Thyroid gland (tissue), 4 donors: ENCODE measurements around the gene TRAM2.

ENCODE experiments used
- POLR2A ChIP-seq, 2 donors: fragments of 450-650 bp; IDR thresholded peaks; one replicate each; pipeline ENCODE4 v1.6.1; 2017; ENCODE audit warnings: antibody characterized with exemption in 2 of 2, mild to moderate bottlenecking in 2 of 2, moderate library complexity in 1 of 2
- TF ChIP-seq, protein P1 (sequence below), 6 experiments: fragments of 200-600 bp in 3 of 6; fragments of 450-650 bp in 3 of 6; sonication (generic) in 3 of 6; IDR thresholded peaks; one replicate each; pipeline ENCODE4 v1.5.1; 2016 to 2019; ENCODE audit warnings: antibody characterized with exemption in 6 of 6, mild to moderate bottlenecking in 2 of 6, inconsistent platforms in 1 of 6, moderate library complexity in 1 of 6

DNA sequence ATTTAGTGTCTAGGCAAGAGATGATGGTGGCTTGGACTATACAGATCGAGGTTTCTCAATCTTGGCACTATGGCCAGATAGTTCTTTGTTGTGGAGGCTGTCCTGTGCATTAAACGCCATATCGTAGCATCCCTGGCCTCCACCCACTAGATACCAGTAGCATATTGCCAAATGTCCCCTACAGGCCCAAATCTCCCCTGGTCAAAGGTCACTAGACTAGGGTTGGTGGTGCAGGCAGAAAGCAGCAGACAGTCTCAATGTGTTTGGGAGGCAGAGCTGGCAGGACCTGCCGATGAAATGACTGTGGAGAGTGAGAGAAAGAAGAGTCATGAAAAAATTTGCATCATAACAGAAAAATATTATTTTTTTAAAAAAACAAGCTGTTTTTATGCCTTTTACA, 63.0 kb downstream of the TRAM2 start:
- TF ChIP-seq, protein P1, sequence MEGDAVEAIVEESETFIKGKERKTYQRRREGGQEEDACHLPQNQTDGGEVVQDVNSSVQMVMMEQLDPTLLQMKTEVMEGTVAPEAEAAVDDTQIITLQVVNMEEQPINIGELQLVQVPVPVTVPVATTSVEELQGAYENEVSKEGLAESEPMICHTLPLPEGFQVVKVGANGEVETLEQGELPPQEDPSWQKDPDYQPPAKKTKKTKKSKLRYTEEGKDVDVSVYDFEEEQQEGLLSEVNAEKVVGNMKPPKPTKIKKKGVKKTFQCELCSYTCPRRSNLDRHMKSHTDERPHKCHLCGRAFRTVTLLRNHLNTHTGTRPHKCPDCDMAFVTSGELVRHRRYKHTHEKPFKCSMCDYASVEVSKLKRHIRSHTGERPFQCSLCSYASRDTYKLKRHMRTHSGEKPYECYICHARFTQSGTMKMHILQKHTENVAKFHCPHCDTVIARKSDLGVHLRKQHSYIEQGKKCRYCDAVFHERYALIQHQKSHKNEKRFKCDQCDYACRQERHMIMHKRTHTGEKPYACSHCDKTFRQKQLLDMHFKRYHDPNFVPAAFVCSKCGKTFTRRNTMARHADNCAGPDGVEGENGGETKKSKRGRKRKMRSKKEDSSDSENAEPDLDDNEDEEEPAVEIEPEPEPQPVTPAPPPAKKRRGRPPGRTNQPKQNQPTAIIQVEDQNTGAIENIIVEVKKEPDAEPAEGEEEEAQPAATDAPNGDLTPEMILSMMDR (IDR thresholded peaks at IDR 0.05) = no peak
- TF ChIP-seq POLR2A (IDR thresholded peaks at IDR 0.05) = no peak
